HepG2 (cell line): Measurements from ENCODE around the gene SUN5. TPM values are rescaled to one million over a fixed set of nuclear protein-coding genes. Genes with fewer than 3 reads are reported as not detected.

Experiments used
- ATAC-seq: fragments of 200-7000 bp; cut with Tn5 transposase; 3 replicates; pipeline ENCODE4 v1.9.1; 2020; ENCODE audit warnings: mild to moderate bottlenecking, moderate library complexity
- BruUV-seq: library from RNA; stranded (reverse); fragments of 400-500 nt; replicated peaks from 2 replicates; lab custom pipeline; 2021; lab: Mats Ljungman, UMichigan
- CTCF ChIA-PET: fragments of 300-600 bp; formaldehyde crosslinking; extraction: SDS; loops from one replicate; lab custom pipeline; 2021; ENCODE audit warnings: low total read pairs, inconsistent platforms, low intra/inter-chr PET ratio; lab: Yijun Ruan, JAX
- POLR2A ChIA-PET: fragments of 350-600 bp; sonication (Branson Sonifier 250); formaldehyde crosslinking; loops from one replicate; lab custom pipeline; 2020; ENCODE audit warnings: antibody characterized with exemption, inconsistent platforms; lab: Yijun Ruan, JAX
- DNase-seq: peaks from one replicate; pipeline ENCODE4 v3.0.0-alpha.2; 2015; ENCODE audit warnings: low spot score
- FAIRE-seq: peaks from 3 replicates; lab custom pipeline; 2011; peaks lifted over from hg19 to GRCh38; lab: Jason Lieb, UNC
- H2AFZ ChIP-seq: one replicate; pipeline ENCODE4 v1.6.1; 2011; ENCODE audit warnings: low read length, inconsistent platforms
- H3K27ac ChIP-seq: fragments of 300-600 bp; 3 replicates; pipeline ENCODE4 v1.8.0; 2011; ENCODE audit warnings: mixed run types, mild to moderate bottlenecking, mixed read lengths, low read length, inconsistent platforms; ENCODE audit not compliant: insufficient read depth; ENCODE audit errors: extremely low read length
- H3K27me3 ChIP-seq, 2 experiments: fragments of 200-600 bp in 1 of 2; 2 replicates in 1 of 2; 3 replicates in 1 of 2; pipeline versions ENCODE4 v1.6.0 to v1.8.0; 2011; ENCODE audit warnings: low read length in 2 of 2, mild to moderate bottlenecking in 2 of 2, moderate library complexity in 2 of 2, inconsistent platforms in 1 of 2; ENCODE audit not compliant: insufficient read depth in 2 of 2, control insufficient read depth in 1 of 2
- H3K36me3 ChIP-seq, 2 experiments: fragments of 200-600 bp in 1 of 2; replicated peaks in 1 of 2; 2 replicates in 1 of 2; 3 replicates in 1 of 2; pipeline versions ENCODE4 v1.5.1 to v1.8.0; 2011; ENCODE audit warnings: low read length in 2 of 2, inconsistent platforms in 1 of 2; ENCODE audit not compliant: insufficient read depth in 2 of 2, control insufficient read depth in 1 of 2
- H3K4me1 ChIP-seq: 2 replicates; pipeline ENCODE4 v1.5.1; 2012; ENCODE audit warnings: low read length, inconsistent platforms; ENCODE audit not compliant: insufficient read depth
- H3K4me2 ChIP-seq: 2 replicates; pipeline ENCODE4 v1.6.0; 2011; ENCODE audit warnings: low read depth, low read length, inconsistent platforms
- H3K4me3 ChIP-seq, 3 experiments: fragments of 200-600 bp in 1 of 3; sonication (generic), shearing (Covaris generic) in 1 of 3; replicated peaks in 1 of 3; 2 replicates each; pipeline ENCODE4 v1.5.1; 2011 to 2016; ENCODE audit warnings: low read length in 3 of 3, inconsistent platforms in 2 of 3, low read depth in 2 of 3, mild to moderate bottlenecking in 2 of 3, control low read depth in 1 of 3, mixed read lengths in 1 of 3; ENCODE audit not compliant: insufficient read depth in 1 of 3
- H3K79me2 ChIP-seq: one replicate; pipeline ENCODE4 v1.6.1; 2011; ENCODE audit warnings: low read length, inconsistent platforms; ENCODE audit not compliant: insufficient read depth
- H3K9ac ChIP-seq: 2 replicates; pipeline ENCODE4 v1.6.0; 2011; ENCODE audit warnings: mild to moderate bottlenecking, low read depth, low read length, inconsistent platforms; ENCODE audit not compliant: insufficient read depth
- H3K9me3 ChIP-seq: 2 replicates; pipeline ENCODE4 v1.5.1; 2012; ENCODE audit warnings: mild to moderate bottlenecking, low read length
- H4K20me1 ChIP-seq: 2 replicates; pipeline ENCODE4 v1.6.0; 2011; ENCODE audit warnings: inconsistent platforms, mild to moderate bottlenecking, low read length, moderate library complexity; ENCODE audit not compliant: insufficient read depth
- AHDC1 ChIP-seq: sonication (generic); formaldehyde crosslinking; IDR thresholded peaks from 2 replicates; pipeline ENCODE4 v1.5.1; 2020; ENCODE audit warnings: mild to moderate bottlenecking, missing genetic modification reagents, borderline replicate concordance
- BORCS8-MEF2B ChIP-seq: sonication (generic); formaldehyde crosslinking; IDR thresholded peaks from 2 replicates; pipeline ENCODE4 v1.8.0; 2022; ENCODE audit warnings: mild to moderate bottlenecking, missing genetic modification reagents
- BRF2 ChIP-seq: sonication (generic); formaldehyde crosslinking; IDR thresholded peaks from 2 replicates; pipeline ENCODE4 v1.8.1; 2022; ENCODE audit warnings: mild to moderate bottlenecking, missing genetic modification reagents
- FOXJ3 ChIP-seq: sonication (generic); formaldehyde crosslinking; IDR thresholded peaks from 2 replicates; pipeline ENCODE4 v1.4.0; 2020; ENCODE audit warnings: missing genetic modification reagents, mild to moderate bottlenecking, borderline replicate concordance
- IRX3 ChIP-seq: sonication (generic); formaldehyde crosslinking; IDR thresholded peaks from 2 replicates; pipeline ENCODE4 v1.8.1; 2023; ENCODE audit warnings: mild to moderate bottlenecking, low read depth, missing genetic modification reagents, borderline replicate concordance
- MIER2 ChIP-seq: IDR thresholded peaks from 2 replicates; pipeline ENCODE4 v1.6.1; 2016; ENCODE audit warnings: missing biosample characterization, missing genetic modification reagents
- MTF1 ChIP-seq: sonication (generic); formaldehyde crosslinking; IDR thresholded peaks from 2 replicates; pipeline ENCODE4 v1.5.0; 2020; ENCODE audit warnings: missing genetic modification reagents
- NR1H2 ChIP-seq: sonication (generic); formaldehyde crosslinking; IDR thresholded peaks from 2 replicates; pipeline ENCODE4 v1.8.1; 2022; ENCODE audit warnings: low read depth, missing genetic modification reagents, borderline replicate concordance
- ZBTB4 ChIP-seq: sonication (generic); formaldehyde crosslinking; IDR thresholded peaks from 2 replicates; pipeline ENCODE4 v1.4.0; 2020; ENCODE audit warnings: missing genetic modification reagents, mild to moderate bottlenecking, borderline replicate concordance
- ZBTB46 ChIP-seq: sonication (generic); formaldehyde crosslinking; IDR thresholded peaks from 2 replicates; pipeline ENCODE4 v1.4.0; 2020; ENCODE audit warnings: mild to moderate bottlenecking, missing genetic modification reagents, borderline replicate concordance
- ZC3H13 ChIP-seq: sonication (generic); formaldehyde crosslinking; IDR thresholded peaks from 2 replicates; pipeline ENCODE4 v1.8.1; 2023; ENCODE audit warnings: mild to moderate bottlenecking, missing genetic modification reagents, moderate library complexity
- ZNF83 ChIP-seq: sonication (generic); formaldehyde crosslinking; IDR thresholded peaks from 2 replicates; pipeline ENCODE4 v1.4.0; 2020; ENCODE audit warnings: missing genetic modification reagents, mild to moderate bottlenecking, borderline replicate concordance
- WGBS: methylation state at CpG from one replicate; pipeline ENCODE4 v1.1.6; 2017; ENCODE audit warnings: low lambda C conversion rate; 5-methylcytosine and 5-hydroxymethylcytosine counted together
- in situ Hi-C: cut with HindIII; loops from 2 replicates; pipeline ENCODE4 v1.10.0; 2017; ENCODE audit warnings: low pct_unique_long_range_greater_than_20kb; ENCODE audit not compliant: extremely low pct_ligation_motif_present
- intact Hi-C: fragments of 100-400 bp; cut with micrococcal nuclease; formaldehyde crosslinking; loops from one replicate; pipeline ENCODE4 v1.10.0; 2022; ENCODE audit not compliant: unreplicated experiment
- polyA plus RNA-seq, 8 experiments: library from polyadenylated mRNA; depleted of rRNA in 3 of 8; stranded (reverse) in 7 of 8; unstranded in 1 of 8; fragments of >200 nt; fragmentation: Illumina TruSeq in 4 of 8; extraction: Trizol in 4 of 8; gene quantifications; 2 replicates each; pipeline versions ENCODE4 v1.2.1 to v1.2.3, GENCODE V29; 2011 to 2016; ENCODE audit warnings: low read depth in 4 of 8, missing spikeins in 1 of 8, mixed read lengths in 1 of 8; ENCODE audit not compliant: insufficient read depth in 1 of 8
- total RNA-seq, 5 experiments: library from RNA; depleted of rRNA; stranded (reverse); fragments of >200 nt; fragmentation: Illumina TruSeq; extraction: Trizol; gene quantifications; 2 replicates each; pipeline ENCODE4 v1.2.3, GENCODE V29; 2016; ENCODE audit warnings: low read depth in 1 of 5

The SUN5 gene
- total and polyA plus RNA-seq, 2 of the 13 experiments (the other 11 are each of a cell fraction or from before 2014, with no cell fraction given), result not detected

GRCh38 chr20:33033381-33033780 is 29.1 kb upstream of the SUN5 start:
- Histone ChIP-seq H3K4me3 (no peak overlapping the region), H4K20me1 (no peaks in the 10 kb centered on the region), H3K9me3 (no peaks in the 10 kb centered on the region), H3K27me3 (peaks cover 1 to 23% of the 10 kb centered on the region in 2 experiments; a peak in 3 of 5 replicates), H3K36me3 (no peaks in the 10 kb centered on the region), H3K4me1 (peaks cover 17% of the 10 kb centered on the region), H3K79me2 (no peaks in the 10 kb centered on the region), H2AFZ (no peak overlapping the region), H3K9ac (no peak overlapping the region), H3K4me2 (no peak overlapping the region), H3K27ac (no peak overlapping the region)
- 43% methylated on average over 5 of the region's 5 CpGs for WGBS
- CTCF ChIA-PET, result interaction anchor here (1.0 kb wide), 1 partner anchor 26 kb away, joined by 3 read pairs; the partner anchor contains the start of gene BPIFB2
- DNase-seq, result no peak
- no peak for FAIRE-seq
- ATAC-seq, result no peak
- POLR2A ChIA-PET, result no interaction called here
- BruUV-seq, result no TSS peak
- intact Hi-C loops, result no loop called here
- TF ChIP-seq MTF1, result no peak
- TF ChIP-seq ZC3H13 (CRISPR knock-in tag), result no peak
- TF ChIP-seq ZBTB46 (CRISPR knock-in tag), result no peak
- TF ChIP-seq ZBTB4 (CRISPR knock-in tag), result no peak
- TF ChIP-seq MIER2, result no peak
- TF ChIP-seq IRX3 (CRISPR knock-in tag), result no peak
- TF ChIP-seq AHDC1 (CRISPR knock-in tag), result no peak
- no peak for TF ChIP-seq ZNF83 (CRISPR knock-in tag)
- no peak for TF ChIP-seq NR1H2 (CRISPR knock-in tag)
- no peak for TF ChIP-seq BORCS8-MEF2B (CRISPR knock-in tag)
- no peak for TF ChIP-seq FOXJ3 (CRISPR knock-in tag)
- no peak for TF ChIP-seq BRF2 (CRISPR knock-in tag)
- in situ Hi-C loops, result no loop called here
